NCI-H2081 treated with DMSO at 0.1 percent for 48 hours (cell line): ENCODE results near the gene TRUB2.
"Not testable (repeated sequence)": the region's sequence is repeated elsewhere in the genome, so short reads cannot be mapped to it uniquely, and the experiment has no call there.

Experiments
- DNase-seq: peaks from one replicate; lab custom pipeline; 2025; lab: John Stamatoyannopoulos, UW

TRUB2 gene

GRCh38 chr9:128298535-128299482, 23.4 kb downstream of the TRUB2 start:
- DNase-seq: no peak

GRCh38 chr9:128297221-128297773, 24.9 kb downstream of the TRUB2 start:
- DNase-seq: no peak

- DNase-seq: no peak
Measured at GRCh38 chr9:128296340-128297220, 25.7 kb downstream of the TRUB2 start.

GRCh38 chr9:128294142-128294541, 28.1 kb downstream of the TRUB2 start:
- DNase-seq: no peak

- DNase-seq: no peak
Measured at GRCh38 chr9:128293091-128293490, 29.2 kb downstream of the TRUB2 start.

GRCh38 chr9:128292009-128292408, 30.2 kb downstream of the TRUB2 start:
- no peak for DNase-seq

- DNase-seq: no peak
Measured at GRCh38 chr9:128288273-128289004, 33.8 kb downstream of the TRUB2 start.

GRCh38 chr9:128286440-128286839, 35.8 kb downstream of the TRUB2 start:
- DNase-seq: no peak

GRCh38 chr9:128285033-128285784, 37.0 kb downstream of the TRUB2 start:
- DNase-seq: no peak

GRCh38 chr9:128282500-128282899, 39.7 kb downstream of the TRUB2 start:
- no peak for DNase-seq

- no peak for DNase-seq
Measured at GRCh38 chr9:128280084-128280622, 42.1 kb downstream of the TRUB2 start.

GRCh38 chr9:128279088-128280073, 42.9 kb downstream of the TRUB2 start:
- DNase-seq: not testable (repeated sequence)

- DNase-seq: no peak
Measured at GRCh38 chr9:128276574-128277270, 45.5 kb downstream of the TRUB2 start.

GRCh38 chr9:128276008-128276573, 46.2 kb downstream of the TRUB2 start, which contains the start of gene SWI5:
SWI5 (plus strand) TSS chr9:128276276.
- DNase-seq: peak; percentile 97

- no peak for DNase-seq
Measured at GRCh38 chr9:128275198-128276007, 46.8 kb downstream of the TRUB2 start, which contains the start of gene GOLGA2. GOLGA2 (minus strand) TSS chr9:128276007; CDS start chr9:128275976, 31 bp downstream.

GRCh38 chr9:128274245-128274644, 48.0 kb downstream of the TRUB2 start:
- no peak for DNase-seq

GRCh38 chr9:128271512-128271911, 50.7 kb downstream of the TRUB2 start:
- DNase-seq: no peak
